Small intestine (tissue), 7 donors: Measurements from ENCODE around the gene TMEM218. TPM values are rescaled to one million over a fixed set of nuclear protein-coding genes. Genes with fewer than 3 reads are reported as not detected.
A peak's percentile ranks its signal among the peaks of the same experiment; 100 is the strongest.

Experiments
- DNase-seq, 2 donors: peaks; one replicate each; pipeline versions ENCODE4 v3.0.0 to v3.0.0-alpha.2; 2013
- FAIRE-seq: peaks from 2 replicates; lab custom pipeline; 2012; peaks lifted over from hg19 to GRCh38; lab: Jason Lieb, UNC
- H3K27ac ChIP-seq, 3 donors: one replicate each; pipeline ENCODE4 v1.5.1; 2013; ENCODE audit warnings: low read length in 2 of 3, mild to moderate bottlenecking in 2 of 3, control low read depth in 1 of 3, inconsistent platforms in 1 of 3, low read depth in 1 of 3, moderate library complexity in 1 of 3
- H3K27me3 ChIP-seq, 3 donors: one replicate each; pipeline ENCODE4 v1.6.1; 2013; ENCODE audit warnings: low read length in 3 of 3, inconsistent platforms in 1 of 3; ENCODE audit not compliant: control insufficient read depth in 3 of 3, insufficient read depth in 3 of 3
- H3K36me3 ChIP-seq, 3 donors: one replicate each; pipeline ENCODE4 v1.6.1; 2013; ENCODE audit warnings: low read length in 3 of 3, inconsistent platforms in 1 of 3, low read depth in 1 of 3, mild to moderate bottlenecking in 1 of 3, moderate library complexity in 1 of 3; ENCODE audit not compliant: control insufficient read depth in 3 of 3, insufficient read depth in 2 of 3
- H3K4me1 ChIP-seq, 3 donors: one replicate each; pipeline ENCODE4 v1.6.1; 2013; ENCODE audit warnings: low read length in 2 of 3, inconsistent platforms in 1 of 3, low read depth in 1 of 3, mild to moderate bottlenecking in 1 of 3, moderate library complexity in 1 of 3; ENCODE audit not compliant: control insufficient read depth in 3 of 3, insufficient read depth in 2 of 3
- H3K4me3 ChIP-seq, 3 donors: one replicate each; pipeline ENCODE4 v1.5.1; 2013; ENCODE audit warnings: low read length in 3 of 3, control low read depth in 1 of 3, inconsistent platforms in 1 of 3, low read depth in 1 of 3, mild to moderate bottlenecking in 1 of 3, moderate library complexity in 1 of 3
- H3K9me3 ChIP-seq, 2 donors: one replicate each; pipeline ENCODE4 v1.6.1; 2013; ENCODE audit warnings: low read depth in 1 of 2, low read length in 1 of 2; ENCODE audit not compliant: control insufficient read depth in 2 of 2, insufficient read depth in 1 of 2
- WGBS, 3 donors: extraction: QIAGEN DNeasy Blood & Tissue Kit; methylation state at CpG; one replicate each; pipeline ENCODE4 v1.1.7; 2013; 5-methylcytosine and 5-hydroxymethylcytosine counted together
- polyA plus RNA-seq, 4 donors: library from polyadenylated mRNA; stranded (reverse) in 3 of 4; unstranded in 1 of 4; fragments of 200-250 nt in 3 of 4; fragments of 120-200 nt in 1 of 4; gene quantifications; one replicate each; pipeline versions ENCODE4 v1.2.1 to v1.2.3, GENCODE V29; 2013
- donor health status: healthy with polysubstance abuse.
- donor health status: control.
- donor health status: control.
- donor health status: Bipolar disorder and iron deficiency.
- donor health status: healthy.

TMEM218 gene
- polyA plus RNA-seq, 4 donors, result 9.6 to 31.2 (median 19.6) TPM

GRCh38 chr11:125071435-125071834 lies 40.0 kb downstream of the TMEM218 start:
- H3K4me3 ChIP-seq, result no peak overlapping the region
- 30 to 38% (median 33%) methylated on average over 5 of the region's 5 CpGs for WGBS, 3 donors
- no peaks in the 10 kb centered on the region for H3K9me3 ChIP-seq
- no peaks in the 10 kb centered on the region for H3K27me3 ChIP-seq
- no peak for FAIRE-seq
- H3K4me1 ChIP-seq, result peaks cover 14 to 85% (median 21%) of the 10 kb centered on the region in 3 donors
- peak; percentile 24 to 45 for DNase-seq
- H3K27ac ChIP-seq, result peak overlapping the region; percentile 74 to 95 (median 88)
- H3K36me3 ChIP-seq, result peaks cover 0 to 36% (median 0%) of the 10 kb centered on the region in 3 donors

GRCh38 chr11:125070699-125071254 lies 40.6 kb downstream of the TMEM218 start:
- Histone ChIP-seq H3K27me3 (no peaks in the 10 kb centered on the region), H3K9me3 (no peaks in the 10 kb centered on the region), H3K4me1 (peaks cover 14 to 80% (median 21%) of the 10 kb centered on the region in 3 donors), H3K4me3 (no peak overlapping the region), H3K36me3 (peaks cover 0 to 30% (median 0%) of the 10 kb centered on the region in 3 donors), H3K27ac (peak overlapping the region; percentile 75 to 95 (median 88))
- 30 to 35% (median 30%) methylated on average over 7 of the region's 7 CpGs for WGBS, 3 donors
- no peak for FAIRE-seq
- peak; percentile 91 to 94 for DNase-seq

GRCh38 chr11:125069796-125070195 lies 41.6 kb downstream of the TMEM218 start:
- Histone ChIP-seq H3K4me1 (peaks cover 14 to 71% (median 21%) of the 10 kb centered on the region in 3 donors), H3K36me3 (peaks cover 0 to 23% (median 0%) of the 10 kb centered on the region in 3 donors), H3K27me3 (no peaks in the 10 kb centered on the region), H3K27ac (peak overlapping the region; percentile 75 to 95 (median 88)), H3K4me3 (no peak overlapping the region), H3K9me3 (no peaks in the 10 kb centered on the region)
- WGBS, 3 donors, result 52 to 62% (median 54%) methylated on average over 5 of the region's 5 CpGs
- no peak for DNase-seq
- no peak for FAIRE-seq

- FAIRE-seq (no peak), DNase-seq (peak; percentile 32 to 59)
- Histone ChIP-seq H3K36me3 (peaks cover 0 to 20% (median 0%) of the 10 kb centered on the region in 3 donors), H3K27ac (peak overlapping the region; percentile 75 to 95 (median 88)), H3K4me3 (no peak overlapping the region), H3K27me3 (peaks cover 0 to 2% (median 0%) of the 10 kb centered on the region in 3 donors), H3K4me1 (peaks cover 14 to 64% (median 21%) of the 10 kb centered on the region in 3 donors), H3K9me3 (no peaks in the 10 kb centered on the region)
- WGBS, 3 donors, result 16 to 60% (median 30%) methylated on average over 4 of the region's 4 CpGs
These were observed 42.4 kb downstream of the TMEM218 start for GRCh38 chr11:125069008-125069407.

- Histone ChIP-seq H3K4me1 (peaks cover 14 to 58% (median 21%) of the 10 kb centered on the region in 3 donors), H3K4me3 (no peak overlapping the region), H3K9me3 (no peaks in the 10 kb centered on the region), H3K36me3 (peaks cover 0 to 14% (median 0%) of the 10 kb centered on the region in 3 donors), H3K27ac (peak overlapping the region in 2 of 3 donors; percentile 16 to 95), H3K27me3 (peaks cover 0 to 4% (median 0%) of the 10 kb centered on the region in 3 donors)
- no peak for FAIRE-seq
- no peak for DNase-seq
- WGBS, 3 donors, result 89 to 94% (median 91%) methylated on average over 4 of the region's 4 CpGs
These were observed 43.1 kb downstream of the TMEM218 start for GRCh38 chr11:125068368-125068767.

- no peak for FAIRE-seq
- WGBS, 3 donors, result 77 to 92% (median 84%) methylated on average over 7 of the region's 7 CpGs
These were observed 47.4 kb downstream of the TMEM218 start for GRCh38 chr11:125064070-125064469.

GRCh38 chr11:125063429-125064043 lies 47.9 kb downstream of the TMEM218 start:
- Histone ChIP-seq H3K4me1 (peaks cover 1 to 28% (median 2%) of the 10 kb centered on the region in 3 donors), H3K4me3 (peak overlapping the region; percentile 44 to 74 (median 69)), H3K27ac (peak overlapping the region; percentile 57 to 87 (median 81)), H3K27me3 (peaks cover 0 to 4% (median 0%) of the 10 kb centered on the region in 3 donors), H3K36me3 (no peaks in the 10 kb centered on the region), H3K9me3 (no peaks in the 10 kb centered on the region)
- FAIRE-seq, result no peak
- no peak for DNase-seq
- WGBS, 3 donors, result 6 to 12% (median 8%) methylated on average over 26 to 38 of the region's 38 CpGs

More at GRCh38 chr11:125064070-125064469, 47.4 kb downstream of the TMEM218 start:
- Histone ChIP-seq H3K36me3 (no peaks in the 10 kb centered on the region), H3K27me3 (peaks cover 0 to 4% (median 0%) of the 10 kb centered on the region in 3 donors), H3K4me1 (peaks cover 1 to 33% (median 2%) of the 10 kb centered on the region in 3 donors), H3K27ac (peak overlapping the region in 2 of 3 donors; percentile 81 to 87), H3K9me3 (no peaks in the 10 kb centered on the region), H3K4me3 (peak overlapping the region in 2 of 3 donors; percentile 69 to 74)
- no peak for DNase-seq

- WGBS, 3 donors, result 0 to 1% (median 1%) methylated on average over 39 to 46 of the region's 46 CpGs
- Histone ChIP-seq H3K4me3 (peak within 1 kb of the TSS; percentile 44 to 74 (median 69)), H3K27ac (peak within 1 kb of the TSS; percentile 57 to 87 (median 81)), H3K9me3 (no peaks in the 10 kb centered on the region), H3K27me3 (peaks cover 0 to 4% (median 0%) of the 10 kb centered on the region in 3 donors), H3K36me3 (no peaks in the 10 kb centered on the region), H3K4me1 (peaks cover 0 to 29% (median 0%) of the 10 kb centered on the region in 3 donors)
- DNase-seq (peak; percentile 67 to 86), FAIRE-seq (no peak)
These were observed 48.4 kb downstream of the TMEM218 start, which contains the start of gene SLC37A2 for GRCh38 chr11:125062931-125063428. Gene SLC37A2 (plus strand): TSS chr11:125063305. CDS start chr11:125063368, 63 bp downstream.
